22Rv1 (cell line): ENCODE measurements around the gene PLIN5.

ENCODE experiments used
- CTCF ChIP-seq: fragments of 450-650 bp; IDR thresholded peaks from 2 replicates; pipeline ENCODE4 v1.5.1; 2017; ENCODE audit warnings: mild to moderate bottlenecking
- ZFX ChIP-seq: fragments of 450-650 bp; IDR thresholded peaks from 2 replicates; pipeline ENCODE4 v1.6.1; 2017; ENCODE audit warnings: antibody characterized with exemption, borderline replicate concordance

DNA sequence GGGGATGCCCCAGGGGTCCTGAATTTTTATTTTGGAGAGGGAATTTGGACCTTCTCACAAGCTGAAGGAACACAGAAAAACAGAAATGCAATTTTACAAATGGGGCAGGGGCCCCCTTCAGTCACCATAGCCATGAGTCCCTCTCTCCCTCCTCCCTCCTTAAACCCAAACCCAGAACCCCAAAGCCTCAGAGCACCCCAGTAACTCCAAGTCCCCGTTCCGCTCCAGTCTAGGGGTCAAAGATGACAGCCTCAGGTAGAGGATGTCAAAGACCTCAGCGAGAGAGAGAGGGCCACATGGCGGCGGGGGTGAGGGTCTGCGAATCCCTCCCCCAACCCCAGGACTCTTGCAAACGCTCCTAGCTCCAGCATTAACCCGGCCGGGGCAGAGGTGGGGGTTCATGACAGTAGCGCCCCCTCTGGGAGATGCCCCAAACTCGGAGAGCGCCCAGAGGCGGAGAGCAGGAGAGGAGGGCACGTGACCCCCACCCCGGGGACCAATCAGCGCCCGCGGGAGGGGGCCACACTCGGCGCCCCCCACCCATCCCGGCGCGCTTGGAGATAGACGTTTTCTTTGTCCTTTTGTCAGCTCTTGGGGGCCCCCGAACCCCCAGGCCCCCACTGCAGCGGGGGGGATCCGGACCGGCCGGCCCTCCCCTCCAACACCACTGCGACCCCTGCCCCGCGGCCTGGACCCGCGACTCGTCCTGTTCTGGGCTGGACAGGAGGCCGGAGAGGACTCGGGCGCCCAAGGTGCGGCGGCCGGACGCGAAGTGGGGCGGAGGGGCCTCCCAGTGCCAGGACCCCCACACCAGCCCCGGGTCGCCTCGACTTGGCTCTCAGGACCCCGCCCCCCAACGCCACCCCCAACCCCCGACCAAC, 45.2 kb upstream of the PLIN5 start:
- no peak for TF ChIP-seq CTCF
- no peak for TF ChIP-seq ZFX
